AG04449 (cell line): Measurements from ENCODE around the gene LIPK.

Source experiments
- CTCF ChIA-PET: fragments of 350-600 bp; formaldehyde crosslinking; extraction: SDS; loops from one replicate; lab custom pipeline; 2021; ENCODE audit warnings: antibody characterized with exemption; lab: Yijun Ruan, JAX
- POLR2A ChIA-PET: fragments of 400-600, 350-600 bp; formaldehyde crosslinking; extraction: SDS; loops from one replicate; lab custom pipeline; 2020; ENCODE audit warnings: antibody characterized with exemption, inconsistent platforms; lab: Yijun Ruan, JAX
- DNase-seq: peaks from one replicate; pipeline ENCODE4 v3.0.0-alpha.2; 2010; ENCODE audit warnings: low read depth, low spot score
- H3K4me3 ChIP-seq: 2 replicates; pipeline ENCODE4 v1.5.1; 2011; ENCODE audit warnings: low read depth, mild to moderate bottlenecking, control low read depth, low read length
- TF ChIP-seq, protein P1 (sequence below): IDR thresholded peaks from one replicate; pipeline ENCODE4 v1.5.1; 2011; ENCODE audit warnings: mild to moderate bottlenecking, moderate library complexity, low read length, control low read depth, inconsistent platforms; ENCODE audit not compliant: insufficient read depth; ENCODE audit errors: missing control alignments

Gene LIPK

DNA sequence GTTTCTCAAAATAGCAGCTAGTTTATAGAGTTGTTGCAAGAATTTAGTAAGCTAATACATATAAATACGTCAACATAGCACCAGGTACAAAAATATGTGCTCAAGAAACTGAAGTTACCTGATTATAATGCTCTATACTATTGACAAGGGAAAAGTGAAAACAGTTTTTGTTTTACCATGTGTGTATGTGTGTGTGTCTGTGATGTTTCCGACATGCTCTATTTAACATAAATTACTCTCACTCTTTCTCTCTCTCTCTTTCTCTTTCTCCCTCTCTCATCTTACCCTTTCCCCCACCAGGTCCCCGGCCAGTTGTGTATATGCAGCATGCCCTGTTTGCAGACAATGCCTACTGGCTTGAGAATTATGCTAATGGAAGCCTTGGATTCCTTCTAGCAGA, 58.1 kb downstream of the LIPK start:
- CTCF ChIA-PET, result interaction anchor here (1.0 to 2.4 kb wide), 5 partner anchors 9 to 77 kb away, joined by 3 to 6 read pairs (median 5); no protein-coding TSS in a partner anchor
- TF ChIP-seq, protein P1, sequence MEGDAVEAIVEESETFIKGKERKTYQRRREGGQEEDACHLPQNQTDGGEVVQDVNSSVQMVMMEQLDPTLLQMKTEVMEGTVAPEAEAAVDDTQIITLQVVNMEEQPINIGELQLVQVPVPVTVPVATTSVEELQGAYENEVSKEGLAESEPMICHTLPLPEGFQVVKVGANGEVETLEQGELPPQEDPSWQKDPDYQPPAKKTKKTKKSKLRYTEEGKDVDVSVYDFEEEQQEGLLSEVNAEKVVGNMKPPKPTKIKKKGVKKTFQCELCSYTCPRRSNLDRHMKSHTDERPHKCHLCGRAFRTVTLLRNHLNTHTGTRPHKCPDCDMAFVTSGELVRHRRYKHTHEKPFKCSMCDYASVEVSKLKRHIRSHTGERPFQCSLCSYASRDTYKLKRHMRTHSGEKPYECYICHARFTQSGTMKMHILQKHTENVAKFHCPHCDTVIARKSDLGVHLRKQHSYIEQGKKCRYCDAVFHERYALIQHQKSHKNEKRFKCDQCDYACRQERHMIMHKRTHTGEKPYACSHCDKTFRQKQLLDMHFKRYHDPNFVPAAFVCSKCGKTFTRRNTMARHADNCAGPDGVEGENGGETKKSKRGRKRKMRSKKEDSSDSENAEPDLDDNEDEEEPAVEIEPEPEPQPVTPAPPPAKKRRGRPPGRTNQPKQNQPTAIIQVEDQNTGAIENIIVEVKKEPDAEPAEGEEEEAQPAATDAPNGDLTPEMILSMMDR, result no peak

DNA sequence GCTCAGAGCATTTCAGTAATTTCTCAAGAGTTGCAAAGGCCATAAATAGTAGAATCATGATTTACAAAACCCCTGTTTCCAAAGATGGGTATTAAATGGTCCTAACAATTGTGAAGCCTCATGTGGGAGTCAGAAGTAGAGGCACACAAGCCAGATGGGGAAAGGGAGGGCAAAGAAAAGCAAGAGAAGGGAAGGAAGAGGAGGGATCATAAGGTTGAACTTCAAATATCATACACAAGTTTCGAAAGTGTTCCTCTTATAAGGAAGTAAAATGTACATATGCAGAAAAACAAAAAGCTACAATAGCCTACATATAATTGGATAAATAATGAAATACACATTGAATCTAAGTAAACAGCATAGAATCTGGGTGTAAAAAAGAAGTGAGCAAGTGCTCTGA, 59.8 kb downstream of the LIPK start:
- ChIA-PET CTCF (interaction anchor here (2.4 kb wide), 1 partner anchor 72 kb away, joined by 5 read pairs; no protein-coding TSS in a partner anchor), POLR2A (no interaction called here)
- H3K4me3 ChIP-seq, result no peak overlapping the region
- TF ChIP-seq, protein P1, result no peak
- no peak for DNase-seq

More for the DNA sequence above, 58.1 kb downstream of the LIPK start:
- H3K4me3 ChIP-seq, result no peak overlapping the region
- no peak for DNase-seq
- POLR2A ChIA-PET, result no interaction called here

DNA sequence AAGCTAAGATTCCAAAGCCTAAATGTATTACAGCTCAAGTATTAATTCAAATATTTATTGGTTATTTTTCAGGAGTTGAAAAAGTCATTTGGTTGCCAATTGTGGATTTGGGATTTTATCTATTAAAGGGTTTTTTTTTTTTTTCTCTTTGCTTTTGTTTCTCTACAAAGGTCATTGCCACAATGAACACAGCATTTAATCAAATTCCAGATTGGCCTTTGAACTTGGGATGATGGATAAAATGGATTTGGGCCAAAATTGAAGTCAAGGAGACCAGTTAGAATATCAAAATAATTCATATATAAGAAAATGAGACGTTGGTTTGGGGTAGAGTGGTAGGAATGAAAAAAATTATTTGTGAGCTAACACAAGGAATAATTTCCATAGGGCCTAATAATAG, 63.3 kb downstream of the LIPK start:
- no peak for DNase-seq
- TF ChIP-seq, protein P1, result no peak
- CTCF ChIA-PET, result interaction anchor here (1.1 to 1.5 kb wide), 3 partner anchors 8 to 187 kb away, joined by 3 to 5 read pairs (median 4); partner anchors contain the start of gene RNLS
- POLR2A ChIA-PET, result no interaction called here
- no peak overlapping the region for H3K4me3 ChIP-seq

DNA sequence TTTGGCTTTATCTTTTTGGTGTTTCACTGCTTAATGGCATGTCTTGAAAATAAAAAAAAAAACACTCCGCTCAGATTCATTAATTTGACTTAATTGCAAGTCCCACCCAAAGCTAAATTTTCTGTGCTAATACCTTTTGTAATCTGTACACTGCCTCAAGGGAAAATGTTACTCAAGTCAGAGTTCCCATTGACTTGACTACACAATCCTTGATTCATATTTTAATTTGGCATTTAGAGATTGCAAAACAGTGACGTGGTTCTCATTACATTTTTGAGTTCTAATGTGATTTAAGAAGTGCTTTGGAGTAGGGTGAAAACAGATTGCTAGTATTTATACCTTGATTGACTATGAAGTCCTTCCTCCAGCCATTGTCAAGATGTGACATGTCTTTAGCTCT, 75.2 kb downstream of the LIPK start:
- no peak for DNase-seq
- TF ChIP-seq, protein P1, result no peak
- ChIA-PET CTCF (interaction anchor here (1.4 kb wide), 1 partner anchor 94 kb away, joined by 3 read pairs; no protein-coding TSS in a partner anchor), POLR2A (interaction anchor here (0.5 kb wide), 1 partner anchor 82 kb away, joined by 3 read pairs; no protein-coding TSS in a partner anchor)
- no peak overlapping the region for H3K4me3 ChIP-seq

DNA sequence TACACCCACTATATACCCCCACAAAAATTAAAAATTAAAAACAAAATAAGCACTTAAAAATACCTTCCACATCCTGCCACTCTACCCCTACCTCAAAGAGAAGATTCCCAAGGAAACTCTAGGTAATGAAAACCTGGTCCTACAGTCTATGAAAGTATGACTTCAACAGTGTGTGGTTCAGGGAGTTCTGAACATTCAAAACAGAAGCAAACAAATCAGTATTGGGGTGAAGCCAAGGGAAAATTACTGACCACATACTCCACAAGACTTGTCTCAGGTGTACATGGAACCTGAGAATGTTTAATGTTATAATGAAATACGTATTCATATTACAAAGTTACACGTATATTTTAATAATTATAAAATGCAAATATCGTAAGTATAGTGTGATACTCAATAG, 76.2 kb downstream of the LIPK start:
- H3K4me3 ChIP-seq, result no peak overlapping the region
- DNase-seq, result no peak
- TF ChIP-seq, protein P1, result no peak
- ChIA-PET POLR2A (no interaction called here), CTCF (no interaction called here)

DNA sequence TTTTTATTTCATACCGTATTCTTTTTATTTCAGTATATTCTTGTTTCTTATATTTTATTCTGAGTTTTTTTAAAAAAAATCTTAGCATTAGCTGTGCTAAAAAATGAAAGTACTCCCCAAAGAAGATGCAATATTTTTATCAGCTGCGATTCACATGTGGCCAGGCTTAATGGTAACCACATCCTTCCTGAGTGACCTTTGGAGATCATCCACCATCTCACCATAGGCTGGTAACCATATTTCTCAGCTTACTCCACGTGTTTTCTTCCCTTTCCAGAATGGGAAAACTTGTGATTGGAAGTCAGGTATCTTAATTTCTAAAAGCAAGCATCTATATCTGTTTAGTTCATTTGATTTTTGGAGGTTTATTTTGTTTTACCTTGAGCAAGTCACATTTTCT, 77.7 kb downstream of the LIPK start:
- H3K4me3 ChIP-seq, result no peak overlapping the region
- TF ChIP-seq, protein P1, result no peak
- POLR2A ChIA-PET, result no interaction called here
- DNase-seq, result no peak
- CTCF ChIA-PET, result no interaction called here
